ENCODE data around the gene PRAC1. TPM values are rescaled to one million over a fixed set of nuclear protein-coding genes. Genes with fewer than 3 reads are reported as not detected.

Gene PRAC1
- total and polyA plus RNA-seq, 2 donors (not counting 3 experiments of a cell fraction or from before 2014, with no cell fraction given) = not detected

DNA sequence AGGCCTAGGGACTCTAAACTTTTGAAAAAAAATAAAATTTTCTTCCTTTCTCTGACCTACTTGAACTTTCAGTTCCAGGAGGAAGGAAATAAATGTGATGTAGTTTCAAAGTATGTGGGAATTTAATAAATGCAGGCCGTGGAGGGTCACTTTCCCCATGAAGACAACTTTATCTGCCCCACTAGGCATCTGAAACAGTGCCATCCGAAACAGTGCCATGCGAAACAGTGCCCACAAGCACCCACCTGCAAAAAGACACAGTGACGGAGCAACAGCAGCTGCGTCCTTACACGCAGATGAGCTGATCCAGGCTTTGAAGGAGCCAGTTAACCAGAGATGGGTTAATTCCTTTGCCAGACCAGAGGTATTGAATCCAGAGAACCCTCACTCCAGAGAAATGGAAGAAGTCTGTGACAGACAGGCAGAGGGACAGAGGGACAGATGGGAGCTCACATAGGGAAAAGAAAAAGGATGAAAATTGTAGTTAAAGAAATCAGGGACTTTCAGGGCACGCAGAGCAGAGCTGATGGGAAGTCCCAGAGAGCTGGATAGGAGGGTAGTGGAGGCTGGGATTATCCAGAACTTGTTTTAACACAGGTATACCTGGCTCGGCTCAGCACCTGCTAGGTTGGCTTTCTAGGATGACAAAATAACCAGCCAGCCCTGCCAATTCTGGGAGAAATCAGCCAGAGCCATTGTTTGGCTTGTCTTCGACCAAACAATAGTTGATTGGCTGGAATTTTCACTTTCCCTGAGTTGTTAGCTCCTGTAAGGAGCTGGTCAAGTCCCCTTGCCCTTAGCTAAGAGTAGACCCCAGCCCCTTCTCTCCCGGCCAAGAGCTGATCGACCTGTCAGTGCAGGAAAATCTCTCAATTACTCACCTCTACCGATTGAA, 23.3 kb upstream of the PRAC1 start:
- FAIRE-seq (no peak), DNase-seq (ENCODE audit: low read depth, low spot score) (no peak)
- no peak for TF ChIP-seq POLR2AphosphoS5 (IDR thresholded peaks at IDR 0.05; ENCODE audit: insufficient read depth, low read depth, low read length)
- TF ChIP-seq MYC (IDR thresholded peaks at IDR 0.05; ENCODE audit: low read depth, low read length) = no peak
- TF ChIP-seq, protein P1, sequence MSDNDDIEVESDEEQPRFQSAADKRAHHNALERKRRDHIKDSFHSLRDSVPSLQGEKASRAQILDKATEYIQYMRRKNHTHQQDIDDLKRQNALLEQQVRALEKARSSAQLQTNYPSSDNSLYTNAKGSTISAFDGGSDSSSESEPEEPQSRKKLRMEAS (IDR thresholded peaks at IDR 0.05; ENCODE audit: insufficient read depth, insufficient read length) = no peak
- TF ChIP-seq EZH2 (IDR thresholded peaks at IDR 0.05; ENCODE audit: borderline replicate concordance, low read depth, low read length, severe bottlenecking) = no peak
- H3K4me2 ChIP-seq (ENCODE audit: insufficient read depth, low read length) = no peak overlapping the region
- no peaks in the 10 kb centered on the region for H3K9me3 ChIP-seq (replicated peaks; ENCODE audit: control insufficient read depth, insufficient read depth, low read length)
- no peak overlapping the region for H3K9ac ChIP-seq (replicated peaks; ENCODE audit: extremely low read depth, insufficient read depth, low read length)
- peaks cover 3% of the 10 kb centered on the region for H3K4me1 ChIP-seq (ENCODE audit: control insufficient read depth, extremely low read depth, insufficient read depth, low read length)
- dilution Hi-C loops (cut with MboI; ENCODE audit: extremely low pct_ligation_motif_present, low sequenced_read_pairs) (no loop called here), intact Hi-C loops (cut with micrococcal nuclease) (no loop called here)
- H2AFZ ChIP-seq (ENCODE audit: low read depth, low read length) = no peak overlapping the region
- H3K27ac ChIP-seq (ENCODE audit: insufficient read depth, low read depth, low read length) = no peak overlapping the region
- peaks cover 81 to 98% of the 10 kb centered on the region in 2 experiments for H3K27me3 ChIP-seq (ENCODE audit: control insufficient read depth in 2 of 2, insufficient read depth in 2 of 2, low read length in 2 of 2)
- no peaks in the 10 kb centered on the region for H3K9me1 ChIP-seq (replicated peaks; ENCODE audit: control insufficient read depth, extremely low read depth, insufficient read depth, low read length)
- BruUV-seq (replicated peaks) = no TSS peak
- no peaks in the 10 kb centered on the region for H3K79me2 ChIP-seq (ENCODE audit: control insufficient read depth, insufficient read depth, low read length)
- no peaks in the 10 kb centered on the region for H3K36me3 ChIP-seq (ENCODE audit: control insufficient read depth in 2 of 2, extremely low read depth in 1 of 2, insufficient read depth in 2 of 2, low read length in 2 of 2)
- CTCF ChIA-PET = interaction anchor here (0.8 to 1.9 kb wide), 5 partner anchors 10 to 109 kb away, joined by 3 to 15 read pairs (median 3); partner anchors contain the start of gene PRAC2
- POLR2A ChIA-PET = no interaction called here
- no peaks in the 10 kb centered on the region for H4K20me1 ChIP-seq (replicated peaks; ENCODE audit: control insufficient read depth, extremely low read depth, insufficient read depth, low read length)
- H3K4me3 ChIP-seq (replicated peaks in 1 of 3; ENCODE audit: insufficient read depth in 1 of 3, low read depth in 1 of 3, low read length in 3 of 3) = no peak overlapping the region

DNA sequence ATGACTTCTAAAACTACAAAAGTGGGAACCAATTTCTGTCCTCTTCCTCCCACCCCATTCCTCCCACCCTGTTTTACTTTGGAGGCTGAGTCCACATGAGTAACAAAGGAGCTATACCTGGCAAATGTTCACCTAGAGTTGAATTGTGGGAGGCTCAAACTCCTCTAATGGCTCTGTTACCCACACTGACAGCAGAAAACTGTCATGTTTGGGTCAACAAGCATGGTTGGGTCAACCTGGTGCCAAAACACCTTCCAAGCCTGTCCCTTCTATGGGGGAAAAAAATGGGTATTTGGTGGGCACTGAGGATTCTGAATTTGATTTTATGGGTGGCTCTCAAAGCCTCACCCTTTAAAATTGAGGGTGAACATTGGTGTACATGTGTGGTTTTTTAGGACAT, 18.2 kb upstream of the PRAC1 start:
- no TSS peak for BruUV-seq (replicated peaks)
- H3K4me3 ChIP-seq (replicated peaks in 1 of 3; ENCODE audit: insufficient read depth in 1 of 3, low read depth in 1 of 3, low read length in 3 of 3) = no peak overlapping the region
- H3K27ac ChIP-seq (ENCODE audit: insufficient read depth, low read depth, low read length) = no peak overlapping the region
- no peak overlapping the region for H3K9ac ChIP-seq (replicated peaks; ENCODE audit: extremely low read depth, insufficient read depth, low read length)
- no peak for FAIRE-seq
- DNase-seq (ENCODE audit: low read depth, low spot score) = no peak
- no peak overlapping the region for H3K4me2 ChIP-seq (ENCODE audit: insufficient read depth, low read length)
- no peak overlapping the region for H2AFZ ChIP-seq (ENCODE audit: low read depth, low read length)
- H3K27me3 ChIP-seq (ENCODE audit: control insufficient read depth in 2 of 2, insufficient read depth in 2 of 2, low read length in 2 of 2) = peaks cover 79 to 95% of the 10 kb centered on the region in 2 experiments
- H3K4me1 ChIP-seq (ENCODE audit: control insufficient read depth, extremely low read depth, insufficient read depth, low read length) = no peaks in the 10 kb centered on the region
- intact Hi-C loops (cut with micrococcal nuclease) (no loop called here), dilution Hi-C loops (cut with MboI; ENCODE audit: extremely low pct_ligation_motif_present, low sequenced_read_pairs) (no loop called here)
- no peaks in the 10 kb centered on the region for H4K20me1 ChIP-seq (replicated peaks; ENCODE audit: control insufficient read depth, extremely low read depth, insufficient read depth, low read length)
- no peaks in the 10 kb centered on the region for H3K9me3 ChIP-seq (replicated peaks; ENCODE audit: control insufficient read depth, insufficient read depth, low read length)
- CTCF ChIA-PET = interaction anchor here (5.4 kb wide), 1 partner anchor 15 kb away, joined by 35 read pairs; no protein-coding TSS in a partner anchor
- no peaks in the 10 kb centered on the region for H3K36me3 ChIP-seq (ENCODE audit: control insufficient read depth in 2 of 2, extremely low read depth in 1 of 2, insufficient read depth in 2 of 2, low read length in 2 of 2)
- no peaks in the 10 kb centered on the region for H3K79me2 ChIP-seq (ENCODE audit: control insufficient read depth, insufficient read depth, low read length)
- H3K9me1 ChIP-seq (replicated peaks; ENCODE audit: control insufficient read depth, extremely low read depth, insufficient read depth, low read length) = no peaks in the 10 kb centered on the region
- TF ChIP-seq, protein P2, sequence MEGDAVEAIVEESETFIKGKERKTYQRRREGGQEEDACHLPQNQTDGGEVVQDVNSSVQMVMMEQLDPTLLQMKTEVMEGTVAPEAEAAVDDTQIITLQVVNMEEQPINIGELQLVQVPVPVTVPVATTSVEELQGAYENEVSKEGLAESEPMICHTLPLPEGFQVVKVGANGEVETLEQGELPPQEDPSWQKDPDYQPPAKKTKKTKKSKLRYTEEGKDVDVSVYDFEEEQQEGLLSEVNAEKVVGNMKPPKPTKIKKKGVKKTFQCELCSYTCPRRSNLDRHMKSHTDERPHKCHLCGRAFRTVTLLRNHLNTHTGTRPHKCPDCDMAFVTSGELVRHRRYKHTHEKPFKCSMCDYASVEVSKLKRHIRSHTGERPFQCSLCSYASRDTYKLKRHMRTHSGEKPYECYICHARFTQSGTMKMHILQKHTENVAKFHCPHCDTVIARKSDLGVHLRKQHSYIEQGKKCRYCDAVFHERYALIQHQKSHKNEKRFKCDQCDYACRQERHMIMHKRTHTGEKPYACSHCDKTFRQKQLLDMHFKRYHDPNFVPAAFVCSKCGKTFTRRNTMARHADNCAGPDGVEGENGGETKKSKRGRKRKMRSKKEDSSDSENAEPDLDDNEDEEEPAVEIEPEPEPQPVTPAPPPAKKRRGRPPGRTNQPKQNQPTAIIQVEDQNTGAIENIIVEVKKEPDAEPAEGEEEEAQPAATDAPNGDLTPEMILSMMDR (IDR thresholded peaks at IDR 0.05; ENCODE audit: extremely low read depth in 1 of 2, insufficient read depth in 1 of 2, low read depth in 1 of 2, low read length in 2 of 2) = no peak
- TF ChIP-seq POLR2AphosphoS5 (IDR thresholded peaks at IDR 0.05; ENCODE audit: insufficient read depth, low read depth, low read length) (no peak), MYC (IDR thresholded peaks at IDR 0.05; ENCODE audit: low read depth, low read length) (no peak), POLR2A (IDR thresholded peaks at IDR 0.05; ENCODE audit: low read depth, low read length) (no peak), GATA2 (IDR thresholded peaks at IDR 0.05; ENCODE audit: insufficient read depth, insufficient read length, low read depth, low read length) (no peak), JUN (IDR thresholded peaks at IDR 0.05; ENCODE audit: borderline replicate concordance, insufficient read depth, insufficient read length, low read depth) (no peak), EZH2 (IDR thresholded peaks at IDR 0.05; ENCODE audit: borderline replicate concordance, low read depth, low read length, severe bottlenecking) (no peak), FOS (IDR thresholded peaks at IDR 0.05; ENCODE audit: borderline replicate concordance, insufficient read depth, low read length) (no peak)
- TF ChIP-seq, protein P1 (IDR thresholded peaks at IDR 0.05; ENCODE audit: insufficient read depth, insufficient read length) = no peak
- POLR2A ChIA-PET = no interaction called here
